ENCODE measurements around the gene USP17L26. TPM values are rescaled to one million over a fixed set of nuclear protein-coding genes. Genes with fewer than 3 reads are reported as not detected.
"Not testable (repeated sequence)": the region's sequence is repeated elsewhere in the genome, so short reads cannot be mapped to it uniquely, and the experiment has no call there.

The USP17L26 gene, protein sequence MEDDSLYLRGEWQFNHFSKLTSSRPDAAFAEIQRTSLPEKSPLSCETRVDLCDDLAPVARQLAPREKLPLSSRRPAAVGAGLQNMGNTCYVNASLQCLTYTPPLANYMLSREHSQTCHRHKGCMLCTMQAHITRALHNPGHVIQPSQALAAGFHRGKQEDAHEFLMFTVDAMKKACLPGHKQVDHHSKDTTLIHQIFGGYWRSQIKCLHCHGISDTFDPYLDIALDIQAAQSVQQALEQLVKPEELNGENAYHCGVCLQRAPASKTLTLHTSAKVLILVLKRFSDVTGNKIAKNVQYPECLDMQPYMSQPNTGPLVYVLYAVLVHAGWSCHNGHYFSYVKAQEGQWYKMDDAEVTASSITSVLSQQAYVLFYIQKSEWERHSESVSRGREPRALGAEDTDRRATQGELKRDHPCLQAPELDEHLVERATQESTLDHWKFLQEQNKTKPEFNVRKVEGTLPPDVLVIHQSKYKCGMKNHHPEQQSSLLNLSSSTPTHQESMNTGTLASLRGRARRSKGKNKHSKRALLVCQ
- total RNA-seq, result not detected
- polyA plus RNA-seq, result not detected

GRCh38 chr4:9334358-9334757 is at the start of gene USP17L26:
Gene USP17L26, plus strand, starts transcription at chr4:9334658. Its CDS starts 0 bp downstream, at chr4:9334658.
- H3K27me3 ChIP-seq (ENCODE audit: insufficient read depth, low read length, poor library complexity, severe bottlenecking); H3K4me1 ChIP-seq (ENCODE audit: insufficient read depth, low read length); H3K9me3 Mint-ChIP-seq; H3K27me3 Mint-ChIP-seq; DNase-seq; H3K9me3 ChIP-seq (ENCODE audit: low read length); H3K36me3 Mint-ChIP-seq; H3K27ac Mint-ChIP-seq; H3K4me3 Mint-ChIP-seq; CTCF ChIA-PET; H3K27ac ChIP-seq (ENCODE audit: low read depth, low read length); H3K4me1 Mint-ChIP-seq; H3K4me3 ChIP-seq (ENCODE audit: low read length); H3K36me3 ChIP-seq (ENCODE audit: insufficient read depth, low read length); POLR2A ChIA-PET: not testable (repeated sequence)

DNA sequence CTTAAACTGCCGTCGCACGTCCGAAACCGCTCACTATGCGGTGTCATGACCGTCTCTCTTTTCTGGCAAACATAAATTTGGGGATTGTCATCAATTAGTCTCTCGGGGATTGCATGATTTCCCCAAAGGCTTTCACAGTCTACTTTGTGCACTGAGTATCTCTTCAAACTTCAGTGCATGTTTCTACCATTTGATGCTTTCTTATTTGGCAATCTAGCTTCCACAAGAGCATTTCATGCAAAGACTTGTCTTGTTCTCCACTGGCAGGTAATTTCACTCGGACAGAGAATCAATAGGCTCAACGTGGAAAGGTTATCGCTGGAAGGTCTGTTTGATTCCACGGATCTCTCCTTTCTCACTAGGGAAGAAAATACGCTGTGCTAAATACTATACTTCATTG is 10.3 kb upstream of the USP17L26 start:
- H3K27ac Mint-ChIP-seq; H3K27ac ChIP-seq (ENCODE audit: low read depth, low read length); H3K9me3 Mint-ChIP-seq; H3K27me3 ChIP-seq (ENCODE audit: insufficient read depth, low read length, poor library complexity, severe bottlenecking); H3K36me3 Mint-ChIP-seq; DNase-seq; H3K4me1 ChIP-seq (ENCODE audit: insufficient read depth, low read length); H3K27me3 Mint-ChIP-seq; POLR2A ChIA-PET; CTCF ChIA-PET; H3K9me3 ChIP-seq (ENCODE audit: low read length); H3K4me3 ChIP-seq (ENCODE audit: low read length); H3K4me1 Mint-ChIP-seq; H3K36me3 ChIP-seq (ENCODE audit: insufficient read depth, low read length); H3K4me3 Mint-ChIP-seq: not testable (repeated sequence)

DNA sequence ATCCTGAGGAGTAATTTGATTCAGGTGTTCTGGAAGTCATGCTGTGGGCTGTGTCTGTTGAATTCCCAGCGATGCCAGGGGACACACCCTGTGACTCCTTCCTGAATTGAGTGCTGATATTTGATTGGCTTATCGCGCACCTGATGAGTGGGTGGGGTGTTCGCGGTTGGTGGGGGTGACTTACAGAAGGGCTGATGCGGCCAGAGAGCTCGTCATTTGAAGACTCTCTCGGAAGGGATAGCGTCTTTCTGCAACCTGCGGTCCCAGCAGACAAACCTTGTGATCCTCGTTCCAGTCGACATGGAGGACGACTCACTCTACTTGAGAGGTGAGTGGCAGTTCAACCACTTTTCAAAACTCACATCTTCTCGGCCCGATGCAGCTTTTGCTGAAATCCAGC is 9.6 kb upstream of the USP17L26 start, which contains the start of gene USP17L24:
USP17L24 (plus strand) TSS at position 301 of the 400 bp plus-strand sequence; CDS start at position 301, 0 bp downstream.
- CTCF ChIA-PET, result not testable (repeated sequence)

DNA sequence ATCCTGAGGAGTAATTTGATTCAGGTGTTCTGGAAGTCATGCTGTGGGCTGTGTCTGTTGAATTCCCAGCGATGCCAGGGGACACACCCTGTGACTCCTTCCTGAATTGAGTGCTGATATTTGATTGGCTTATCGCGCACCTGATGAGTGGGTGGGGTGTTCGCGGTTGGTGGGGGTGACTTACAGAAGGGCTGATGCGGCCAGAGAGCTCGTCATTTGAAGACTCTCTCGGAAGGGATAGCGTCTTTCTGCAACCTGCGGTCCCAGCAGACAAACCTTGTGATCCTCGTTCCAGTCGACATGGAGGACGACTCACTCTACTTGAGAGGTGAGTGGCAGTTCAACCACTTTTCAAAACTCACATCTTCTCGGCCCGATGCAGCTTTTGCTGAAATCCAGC is 4.8 kb upstream of the USP17L26 start, which contains the start of gene USP17L25:
USP17L25 (plus strand) TSS at position 301 of the 400 bp plus-strand sequence; CDS start at position 301, 0 bp downstream.
- not testable (repeated sequence) for H3K27ac Mint-ChIP-seq; H3K4me3 ChIP-seq (ENCODE audit: low read length); H3K4me1 Mint-ChIP-seq

More for the DNA sequence above, 9.6 kb upstream of the USP17L26 start, which contains the start of gene USP17L24:
- H3K36me3 Mint-ChIP-seq; H3K4me3 ChIP-seq (ENCODE audit: low read length); H3K27ac ChIP-seq (ENCODE audit: low read depth, low read length); H3K27me3 ChIP-seq (ENCODE audit: insufficient read depth, low read length, poor library complexity, severe bottlenecking); H3K4me3 Mint-ChIP-seq; H3K27me3 Mint-ChIP-seq; H3K4me1 Mint-ChIP-seq; H3K9me3 ChIP-seq (ENCODE audit: low read length); POLR2A ChIA-PET; H3K4me1 ChIP-seq (ENCODE audit: insufficient read depth, low read length); H3K27ac Mint-ChIP-seq; H3K9me3 Mint-ChIP-seq; H3K36me3 ChIP-seq (ENCODE audit: insufficient read depth, low read length); DNase-seq: not testable (repeated sequence)

GRCh38 chr4:9339103-9339502 is 4.6 kb downstream of the USP17L26 start, which contains the start of gene USP17L5:
Gene USP17L5, plus strand, starts transcription at chr4:9339403. Its CDS starts 0 bp downstream, at chr4:9339403.
- CTCF ChIA-PET, result not testable (repeated sequence)

More for the DNA sequence above, 4.8 kb upstream of the USP17L26 start, which contains the start of gene USP17L25:
- H3K4me1 ChIP-seq (ENCODE audit: insufficient read depth, low read length); POLR2A ChIA-PET; CTCF ChIA-PET; H3K27me3 ChIP-seq (ENCODE audit: insufficient read depth, low read length, poor library complexity, severe bottlenecking); H3K9me3 ChIP-seq (ENCODE audit: low read length); H3K27me3 Mint-ChIP-seq; H3K4me3 Mint-ChIP-seq; H3K27ac ChIP-seq (ENCODE audit: low read depth, low read length); H3K36me3 ChIP-seq (ENCODE audit: insufficient read depth, low read length); H3K9me3 Mint-ChIP-seq; DNase-seq; H3K36me3 Mint-ChIP-seq: not testable (repeated sequence)

GRCh38 chr4:9343848-9344247 is 9.4 kb downstream of the USP17L26 start, which contains the start of gene USP17L27:
Gene USP17L27, plus strand, starts transcription at chr4:9344148. Its CDS starts 0 bp downstream, at chr4:9344148.
- CTCF ChIA-PET; H3K9me3 ChIP-seq (ENCODE audit: low read length); H3K27me3 Mint-ChIP-seq; H3K4me3 Mint-ChIP-seq; H3K4me3 ChIP-seq (ENCODE audit: low read length); POLR2A ChIA-PET; H3K36me3 ChIP-seq (ENCODE audit: insufficient read depth, low read length); H3K27me3 ChIP-seq (ENCODE audit: insufficient read depth, low read length, poor library complexity, severe bottlenecking); H3K27ac Mint-ChIP-seq; H3K36me3 Mint-ChIP-seq; H3K4me1 ChIP-seq (ENCODE audit: insufficient read depth, low read length); H3K9me3 Mint-ChIP-seq; DNase-seq; H3K27ac ChIP-seq (ENCODE audit: low read depth, low read length); H3K4me1 Mint-ChIP-seq: not testable (repeated sequence)

More at GRCh38 chr4:9339103-9339502, 4.6 kb downstream of the USP17L26 start, which contains the start of gene USP17L5:
- H3K27ac ChIP-seq (ENCODE audit: low read depth, low read length); H3K4me3 ChIP-seq (ENCODE audit: low read length); POLR2A ChIA-PET; H3K4me3 Mint-ChIP-seq; DNase-seq; H3K27ac Mint-ChIP-seq; H3K4me1 ChIP-seq (ENCODE audit: insufficient read depth, low read length); H3K36me3 Mint-ChIP-seq; H3K27me3 ChIP-seq (ENCODE audit: insufficient read depth, low read length, poor library complexity, severe bottlenecking); H3K4me1 Mint-ChIP-seq; H3K9me3 ChIP-seq (ENCODE audit: low read length); H3K9me3 Mint-ChIP-seq; H3K36me3 ChIP-seq (ENCODE audit: insufficient read depth, low read length); H3K27me3 Mint-ChIP-seq: not testable (repeated sequence)

GRCh38 chr4:9348593-9348992 is 14.1 kb downstream of the USP17L26 start, which contains the start of gene USP17L28:
Gene USP17L28, plus strand, starts transcription at chr4:9348893. Its CDS starts 0 bp downstream, at chr4:9348893.
- POLR2A ChIA-PET; H3K4me3 ChIP-seq (ENCODE audit: low read length); H3K9me3 ChIP-seq (ENCODE audit: low read length); H3K27ac ChIP-seq (ENCODE audit: low read depth, low read length); H3K27ac Mint-ChIP-seq; H3K4me1 ChIP-seq (ENCODE audit: insufficient read depth, low read length); H3K36me3 ChIP-seq (ENCODE audit: insufficient read depth, low read length); H3K27me3 ChIP-seq (ENCODE audit: insufficient read depth, low read length, poor library complexity, severe bottlenecking); H3K27me3 Mint-ChIP-seq; H3K4me1 Mint-ChIP-seq; H3K36me3 Mint-ChIP-seq; H3K4me3 Mint-ChIP-seq; CTCF ChIA-PET; H3K9me3 Mint-ChIP-seq; DNase-seq: not testable (repeated sequence)

DNA sequence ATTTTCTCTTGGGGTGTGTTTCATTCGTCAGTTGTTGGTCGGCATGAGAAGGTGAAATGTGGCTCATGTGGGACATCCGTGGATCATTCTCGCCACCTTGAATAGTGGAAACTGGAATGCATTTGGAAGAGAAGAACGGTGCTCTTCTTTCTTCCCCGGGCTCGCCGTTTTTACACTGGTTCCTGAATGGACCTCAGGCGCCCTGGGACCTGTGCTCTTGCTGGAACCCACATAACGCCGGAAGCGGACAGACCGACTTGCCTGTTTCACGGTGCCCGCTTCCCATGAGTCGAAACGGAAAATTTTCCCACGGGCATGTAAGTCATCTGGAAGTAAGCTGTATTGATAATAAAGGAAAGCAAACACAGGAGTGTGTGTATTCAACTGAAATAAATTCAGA is 16.4 kb downstream of the USP17L26 start:
- CTCF ChIA-PET; H3K27me3 Mint-ChIP-seq; H3K4me1 Mint-ChIP-seq; H3K4me1 ChIP-seq (ENCODE audit: insufficient read depth, low read length); H3K36me3 ChIP-seq (ENCODE audit: insufficient read depth, low read length); DNase-seq; POLR2A ChIA-PET; H3K4me3 ChIP-seq (ENCODE audit: low read length); H3K9me3 Mint-ChIP-seq; H3K36me3 Mint-ChIP-seq; H3K27ac ChIP-seq (ENCODE audit: low read depth, low read length); H3K27me3 ChIP-seq (ENCODE audit: insufficient read depth, low read length, poor library complexity, severe bottlenecking); H3K9me3 ChIP-seq (ENCODE audit: low read length); H3K27ac Mint-ChIP-seq; H3K4me3 Mint-ChIP-seq: not testable (repeated sequence)

Measured in CD8-positive, alpha-beta memory T cell (primary cell).